GM06990 (cell line): ENCODE measurements around the gene FAM20C.

Source experiments
- DNase-seq: peaks from one replicate; pipeline ENCODE4 v3.0.0-alpha.2; 2011; ENCODE audit not compliant: insufficient read length; ENCODE audit errors: extremely low read depth
- H3K27me3 ChIP-seq: replicated peaks from 2 replicates; pipeline ENCODE4 v1.6.0; 2011; ENCODE audit warnings: low read length; ENCODE audit not compliant: control insufficient read depth, insufficient read depth
- H3K36me3 ChIP-seq: 2 replicates; pipeline ENCODE4 v1.5.1; 2011; ENCODE audit warnings: low read length; ENCODE audit not compliant: control insufficient read depth, insufficient read depth
- H3K4me3 ChIP-seq: replicated peaks from 2 replicates; pipeline ENCODE4 v1.5.1; 2011; ENCODE audit warnings: low read depth, mild to moderate bottlenecking, control low read depth, low read length
- TF ChIP-seq, protein P1 (sequence below): IDR thresholded peaks from 2 replicates; pipeline ENCODE4 v1.5.1; 2011; ENCODE audit warnings: low read length, control low read depth, mild to moderate bottlenecking, inconsistent platforms; ENCODE audit not compliant: insufficient read depth, poor library complexity, severe bottlenecking

The FAM20C gene

GRCh38 chr7:264541-265191, 72.3 kb downstream of the FAM20C start:
- no peak for DNase-seq
- Histone ChIP-seq H3K27me3 (no peaks in the 10 kb centered on the region), H3K4me3 (no peak overlapping the region), H3K36me3 (no peaks in the 10 kb centered on the region)
- TF ChIP-seq, protein P1, sequence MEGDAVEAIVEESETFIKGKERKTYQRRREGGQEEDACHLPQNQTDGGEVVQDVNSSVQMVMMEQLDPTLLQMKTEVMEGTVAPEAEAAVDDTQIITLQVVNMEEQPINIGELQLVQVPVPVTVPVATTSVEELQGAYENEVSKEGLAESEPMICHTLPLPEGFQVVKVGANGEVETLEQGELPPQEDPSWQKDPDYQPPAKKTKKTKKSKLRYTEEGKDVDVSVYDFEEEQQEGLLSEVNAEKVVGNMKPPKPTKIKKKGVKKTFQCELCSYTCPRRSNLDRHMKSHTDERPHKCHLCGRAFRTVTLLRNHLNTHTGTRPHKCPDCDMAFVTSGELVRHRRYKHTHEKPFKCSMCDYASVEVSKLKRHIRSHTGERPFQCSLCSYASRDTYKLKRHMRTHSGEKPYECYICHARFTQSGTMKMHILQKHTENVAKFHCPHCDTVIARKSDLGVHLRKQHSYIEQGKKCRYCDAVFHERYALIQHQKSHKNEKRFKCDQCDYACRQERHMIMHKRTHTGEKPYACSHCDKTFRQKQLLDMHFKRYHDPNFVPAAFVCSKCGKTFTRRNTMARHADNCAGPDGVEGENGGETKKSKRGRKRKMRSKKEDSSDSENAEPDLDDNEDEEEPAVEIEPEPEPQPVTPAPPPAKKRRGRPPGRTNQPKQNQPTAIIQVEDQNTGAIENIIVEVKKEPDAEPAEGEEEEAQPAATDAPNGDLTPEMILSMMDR, result no peak

GRCh38 chr7:265192-265997, 73.0 kb downstream of the FAM20C start:
- H3K36me3 ChIP-seq, result no peaks in the 10 kb centered on the region
- no peak overlapping the region for H3K4me3 ChIP-seq
- H3K27me3 ChIP-seq, result no peaks in the 10 kb centered on the region
- no peak for DNase-seq
- TF ChIP-seq, protein P1, result no peak

DNA sequence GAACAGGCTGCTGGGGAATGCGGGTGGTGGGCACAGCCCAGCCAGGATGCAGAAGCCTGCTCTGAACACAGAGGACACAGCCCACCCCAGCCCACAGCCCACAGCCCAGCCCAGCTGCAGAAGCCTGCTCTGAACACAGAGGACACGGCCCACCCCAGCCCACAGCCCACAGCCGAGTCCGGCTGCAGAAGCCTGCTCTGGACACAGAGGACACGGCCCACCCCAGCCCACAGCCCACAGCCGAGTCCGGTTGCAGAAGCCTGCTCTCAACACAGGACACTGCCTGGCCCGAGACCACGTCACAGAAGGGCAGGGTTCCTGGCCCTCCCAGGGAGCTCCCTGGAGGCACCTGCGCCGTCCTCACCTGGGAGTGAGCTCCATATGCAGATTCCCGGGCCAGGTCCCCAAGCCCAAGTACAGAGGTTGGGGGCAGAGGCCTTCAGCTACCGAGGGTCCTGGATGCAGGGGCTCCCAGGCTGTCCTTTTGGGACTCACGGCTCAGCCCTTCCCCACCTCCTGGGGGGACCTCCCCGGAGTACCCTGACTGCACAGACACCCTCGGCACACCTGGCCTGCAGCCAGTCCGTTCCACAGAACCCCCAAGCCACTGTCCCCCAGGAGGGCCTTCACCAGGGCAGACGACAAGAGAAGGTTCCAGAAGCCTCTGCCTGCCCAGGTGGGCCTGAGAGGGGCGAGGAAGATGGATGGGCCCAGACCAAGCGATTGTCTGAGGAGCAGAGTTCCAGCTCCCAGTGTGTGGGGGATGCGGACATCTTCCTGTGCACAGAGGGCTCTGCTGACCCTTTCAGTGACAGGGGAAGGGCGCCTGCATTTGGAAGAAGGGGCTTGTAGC, 73.9 kb downstream of the FAM20C start:
- DNase-seq, result no peak
- Histone ChIP-seq H3K4me3 (no peak overlapping the region), H3K27me3 (no peaks in the 10 kb centered on the region), H3K36me3 (no peaks in the 10 kb centered on the region)
- TF ChIP-seq, protein P1, result no peak

DNA sequence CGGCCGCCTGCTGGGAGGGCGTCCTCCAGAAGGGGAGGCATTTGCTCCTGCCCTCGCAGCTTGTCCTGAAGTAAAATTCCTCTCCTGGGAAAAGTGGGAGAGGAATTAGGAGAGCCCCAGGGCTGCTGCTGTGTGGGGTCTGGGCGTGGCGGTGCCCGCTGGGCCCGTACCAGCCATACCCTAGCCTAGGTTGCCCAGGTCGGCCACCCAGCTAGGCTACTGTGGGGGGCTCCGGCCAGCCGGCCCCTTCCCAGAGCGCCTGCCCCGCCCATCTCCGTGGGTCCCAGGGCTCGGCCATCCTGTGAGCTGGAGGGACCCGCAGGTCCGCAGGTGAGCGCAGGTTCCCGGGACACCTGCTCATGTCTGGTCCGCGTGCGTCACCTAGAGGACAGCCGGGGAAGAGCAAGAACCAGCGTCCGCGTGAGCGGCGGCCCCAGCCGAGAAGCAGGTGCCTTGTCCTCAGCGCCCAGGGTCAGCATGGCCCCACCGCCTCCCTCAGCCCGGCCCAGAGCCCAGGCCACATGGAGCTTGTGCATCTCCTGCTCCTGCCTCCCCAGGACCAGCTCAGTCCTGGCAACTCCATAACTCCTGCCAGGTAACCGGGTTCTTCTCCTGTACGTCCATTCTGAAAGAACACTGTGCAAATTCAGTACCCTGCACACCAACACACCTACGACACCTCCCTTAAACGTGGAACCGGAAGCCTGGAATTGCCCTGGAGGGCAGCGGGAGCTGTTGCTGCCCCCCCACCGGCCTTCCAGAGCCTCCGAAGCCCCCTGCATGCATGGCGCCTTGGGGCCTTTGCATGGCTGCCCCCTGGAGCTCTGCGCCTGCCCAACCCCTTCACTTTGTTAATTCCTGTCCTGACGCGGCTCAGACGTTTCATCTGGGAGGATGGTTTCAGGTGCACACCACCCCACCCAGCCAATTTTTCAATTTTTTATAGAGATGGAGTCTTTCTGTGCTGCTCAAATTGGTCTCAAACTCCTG, 74.8 kb downstream of the FAM20C start:
- TF ChIP-seq, protein P1, result no peak
- Histone ChIP-seq H3K4me3 (no peak overlapping the region), H3K36me3 (no peaks in the 10 kb centered on the region), H3K27me3 (no peaks in the 10 kb centered on the region)
- DNase-seq, result no peak

DNA sequence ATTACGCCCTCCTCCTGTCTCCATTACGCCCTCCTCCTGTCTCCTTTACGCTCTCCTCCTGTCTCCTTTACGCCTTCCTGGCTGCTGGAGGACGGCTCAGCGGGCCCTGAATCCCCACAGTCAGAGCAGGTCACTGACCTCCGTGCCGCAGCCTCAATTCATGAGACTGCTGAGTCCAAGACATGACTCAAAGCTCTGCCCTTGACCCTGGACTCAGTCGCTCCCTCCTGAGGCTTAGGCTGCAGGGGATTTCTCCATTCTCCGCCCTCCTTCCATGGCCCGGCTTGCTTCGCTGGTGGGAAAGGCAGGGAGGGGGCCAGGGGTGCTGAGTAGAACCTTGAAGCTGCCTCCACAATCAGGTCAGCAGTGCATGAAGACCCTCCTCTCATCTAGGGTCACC, 76.6 kb downstream of the FAM20C start:
- DNase-seq, result no peak
- no peaks in the 10 kb centered on the region for H3K27me3 ChIP-seq
- TF ChIP-seq, protein P1, result no peak
- H3K4me3 ChIP-seq, result no peak overlapping the region
- H3K36me3 ChIP-seq, result no peaks in the 10 kb centered on the region
